ENCODE data around the gene WDR86. TPM values are rescaled to one million over a fixed set of nuclear protein-coding genes. Genes with fewer than 3 reads are reported as not detected.

Gene WDR86
- total RNA-seq, 1 donor = 3.9 TPM

- H3K4me3 ChIP-seq (ENCODE audit: low read length) = no peak overlapping the region
- peaks cover under 1% of the 10 kb centered on the region for H3K27me3 ChIP-seq (ENCODE audit: insufficient read depth, low read length)
- H3K9me3 ChIP-seq (ENCODE audit: low read depth, low read length) = no peaks in the 10 kb centered on the region
- peaks cover 29% of the 10 kb centered on the region for H3K4me1 ChIP-seq (ENCODE audit: insufficient read depth, low read length)
Measured at GRCh38 chr7:151433721-151434400, 24.0 kb upstream of the WDR86 start.

- H3K9me3 ChIP-seq (ENCODE audit: low read depth, low read length) = no peaks in the 10 kb centered on the region
- no peak overlapping the region for H3K4me3 ChIP-seq (ENCODE audit: low read length)
- H3K4me1 ChIP-seq (ENCODE audit: insufficient read depth, low read length) = peaks cover 38% of the 10 kb centered on the region
- H3K27me3 ChIP-seq (ENCODE audit: insufficient read depth, low read length) = no peaks in the 10 kb centered on the region
Measured at GRCh38 chr7:151432658-151433521, 23.1 kb upstream of the WDR86 start.

GRCh38 chr7:151431768-151432311 lies 22.0 kb upstream of the WDR86 start:
- Histone ChIP-seq H3K9me3 (ENCODE audit: low read depth, low read length) (no peaks in the 10 kb centered on the region), H3K27me3 (ENCODE audit: insufficient read depth, low read length) (no peaks in the 10 kb centered on the region), H3K4me1 (ENCODE audit: insufficient read depth, low read length) (peaks cover 43% of the 10 kb centered on the region), H3K4me3 (ENCODE audit: low read length) (no peak overlapping the region)

GRCh38 chr7:151431281-151431767 lies 21.5 kb upstream of the WDR86 start:
- H3K4me3 ChIP-seq (ENCODE audit: low read length) = no peak overlapping the region
- H3K27me3 ChIP-seq (ENCODE audit: insufficient read depth, low read length) = no peaks in the 10 kb centered on the region
- no peaks in the 10 kb centered on the region for H3K9me3 ChIP-seq (ENCODE audit: low read depth, low read length)
- peaks cover 43% of the 10 kb centered on the region for H3K4me1 ChIP-seq (ENCODE audit: insufficient read depth, low read length)

- Histone ChIP-seq H3K4me1 (ENCODE audit: insufficient read depth, low read length) (peaks cover 43% of the 10 kb centered on the region), H3K4me3 (ENCODE audit: low read length) (no peak overlapping the region), H3K27me3 (ENCODE audit: insufficient read depth, low read length) (no peaks in the 10 kb centered on the region), H3K9me3 (ENCODE audit: low read depth, low read length) (no peaks in the 10 kb centered on the region)
Measured at GRCh38 chr7:151430391-151431205, 20.8 kb upstream of the WDR86 start.

DNA sequence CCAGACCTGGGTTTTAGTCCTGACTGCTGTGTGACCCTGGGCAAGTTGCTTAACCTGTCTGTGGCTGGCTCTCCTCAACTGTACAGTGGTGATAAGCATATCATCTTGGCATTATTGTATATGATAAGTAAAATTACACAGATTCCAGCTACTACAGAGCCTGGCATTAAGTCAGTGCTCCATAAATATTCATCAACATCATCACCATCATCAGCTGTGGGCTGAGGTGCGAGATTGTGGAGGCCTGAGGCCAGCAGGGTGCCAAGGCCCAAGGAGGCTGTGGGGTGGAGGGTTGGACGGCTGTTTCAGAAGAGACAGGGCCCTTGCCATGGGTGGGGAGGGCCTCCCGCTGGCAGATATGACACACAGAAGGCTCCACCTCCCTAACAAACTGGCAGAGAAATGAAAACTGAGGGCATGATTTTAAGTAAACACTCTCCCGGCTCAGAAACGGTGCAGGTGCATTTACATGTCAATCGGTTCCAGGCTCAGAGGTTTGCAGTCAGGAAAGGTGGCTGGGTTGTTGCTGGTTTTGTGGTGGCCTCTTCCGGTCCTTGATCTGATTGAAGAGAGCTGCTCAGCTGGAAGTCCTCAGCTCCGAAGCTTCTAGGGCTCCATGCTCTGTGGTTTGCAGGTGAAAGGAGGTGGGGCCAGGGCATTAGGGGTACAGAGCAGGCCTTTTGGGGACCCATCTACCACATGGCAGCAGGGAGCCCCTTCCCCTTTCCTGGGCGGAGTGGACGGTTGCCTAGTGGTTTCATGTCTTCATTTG lies 19.9 kb upstream of the WDR86 start:
- peaks cover 43% of the 10 kb centered on the region for H3K4me1 ChIP-seq (ENCODE audit: insufficient read depth, low read length)
- no peaks in the 10 kb centered on the region for H3K9me3 ChIP-seq (ENCODE audit: low read depth, low read length)
- H3K27me3 ChIP-seq (ENCODE audit: insufficient read depth, low read length) = no peaks in the 10 kb centered on the region
- no peak overlapping the region for H3K4me3 ChIP-seq (ENCODE audit: low read length)

- peaks cover 43% of the 10 kb centered on the region for H3K4me1 ChIP-seq (ENCODE audit: insufficient read depth, low read length)
- H3K4me3 ChIP-seq (ENCODE audit: low read length) = no peak overlapping the region
- H3K27me3 ChIP-seq (ENCODE audit: insufficient read depth, low read length) = no peaks in the 10 kb centered on the region
- no peaks in the 10 kb centered on the region for H3K9me3 ChIP-seq (ENCODE audit: low read depth, low read length)
Measured at GRCh38 chr7:151429237-151429559, 19.4 kb upstream of the WDR86 start.

DNA sequence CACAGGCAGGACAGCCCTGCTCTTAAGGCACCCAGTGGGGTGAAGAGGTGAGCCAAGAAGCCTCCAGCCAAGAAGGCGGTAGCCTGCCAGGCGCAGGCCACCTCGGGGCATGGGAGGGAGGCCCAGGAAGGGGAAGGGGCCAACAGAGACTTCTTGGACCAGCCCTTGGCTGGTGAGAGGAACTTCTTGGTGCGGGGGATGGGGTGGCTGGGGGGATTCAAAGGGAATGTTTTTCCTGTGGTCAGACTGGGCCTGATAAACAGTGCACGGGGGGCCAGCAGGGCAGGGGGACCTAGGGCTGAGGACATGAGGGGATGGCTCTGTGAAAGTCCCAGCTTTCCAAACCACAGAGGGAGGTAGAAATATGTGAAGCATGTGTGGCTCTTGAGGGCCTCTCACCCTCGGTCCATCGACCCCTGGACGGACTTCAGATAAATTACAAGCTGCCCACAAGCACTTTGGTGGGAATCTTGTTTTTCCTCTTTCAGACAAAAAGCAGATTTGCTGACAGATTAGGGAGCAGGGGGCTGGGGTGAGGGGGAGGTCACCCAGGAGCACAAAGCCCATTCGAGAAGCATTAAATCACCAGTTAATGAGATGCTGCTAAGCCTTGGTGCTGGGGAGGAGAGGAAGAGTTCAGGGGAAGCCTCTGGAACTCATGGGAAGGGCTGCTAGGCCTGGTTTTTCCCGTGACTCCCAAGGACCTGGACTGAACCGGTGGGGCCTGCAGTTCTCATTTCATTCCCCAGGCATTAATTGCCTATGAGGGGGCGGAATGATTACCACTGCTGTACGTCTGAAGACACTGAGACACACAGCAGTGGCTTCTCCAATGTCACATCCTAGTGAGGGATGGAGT lies 18.8 kb upstream of the WDR86 start:
- Histone ChIP-seq H3K4me1 (ENCODE audit: insufficient read depth, low read length) (peaks cover 43% of the 10 kb centered on the region), H3K27me3 (ENCODE audit: insufficient read depth, low read length) (no peaks in the 10 kb centered on the region), H3K4me3 (ENCODE audit: low read length) (no peak overlapping the region), H3K9me3 (ENCODE audit: low read depth, low read length) (no peaks in the 10 kb centered on the region)

DNA sequence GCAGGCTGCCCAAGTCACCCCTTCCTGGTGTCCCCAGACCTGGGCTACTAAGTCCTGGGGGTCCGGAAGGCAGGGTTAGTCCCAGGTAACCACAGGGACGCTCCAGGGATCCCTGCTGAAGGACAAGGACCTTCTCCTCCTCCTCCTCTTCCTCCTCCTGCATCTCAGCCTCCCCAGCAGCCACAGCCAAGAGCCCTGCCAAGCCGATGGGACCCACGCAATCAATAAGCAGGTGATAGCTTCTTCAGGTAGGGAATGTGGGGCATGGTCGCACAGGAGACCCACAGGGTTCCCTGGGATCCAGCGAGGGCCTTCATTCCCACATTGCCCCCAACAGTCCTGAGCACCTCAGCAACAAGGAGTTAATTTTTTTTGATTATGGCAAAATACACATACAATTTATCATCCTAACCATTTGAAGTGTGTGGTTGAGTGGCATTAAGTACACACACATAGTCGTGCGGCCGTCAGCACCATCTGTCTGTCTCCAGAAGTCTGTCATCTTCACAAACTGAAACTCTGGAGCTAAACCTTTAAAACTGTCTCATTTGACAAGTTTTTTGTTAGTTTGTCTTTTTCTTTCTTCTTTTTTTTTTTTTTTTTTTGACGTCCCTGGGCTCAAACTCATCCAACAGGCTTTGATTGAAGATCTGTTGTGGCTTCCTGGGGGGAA lies 18.0 kb upstream of the WDR86 start:
- no peak overlapping the region for H3K4me3 ChIP-seq (ENCODE audit: low read length)
- no peaks in the 10 kb centered on the region for H3K27me3 ChIP-seq (ENCODE audit: insufficient read depth, low read length)
- H3K9me3 ChIP-seq (ENCODE audit: low read depth, low read length) = no peaks in the 10 kb centered on the region
- peaks cover 39% of the 10 kb centered on the region for H3K4me1 ChIP-seq (ENCODE audit: insufficient read depth, low read length)

DNA sequence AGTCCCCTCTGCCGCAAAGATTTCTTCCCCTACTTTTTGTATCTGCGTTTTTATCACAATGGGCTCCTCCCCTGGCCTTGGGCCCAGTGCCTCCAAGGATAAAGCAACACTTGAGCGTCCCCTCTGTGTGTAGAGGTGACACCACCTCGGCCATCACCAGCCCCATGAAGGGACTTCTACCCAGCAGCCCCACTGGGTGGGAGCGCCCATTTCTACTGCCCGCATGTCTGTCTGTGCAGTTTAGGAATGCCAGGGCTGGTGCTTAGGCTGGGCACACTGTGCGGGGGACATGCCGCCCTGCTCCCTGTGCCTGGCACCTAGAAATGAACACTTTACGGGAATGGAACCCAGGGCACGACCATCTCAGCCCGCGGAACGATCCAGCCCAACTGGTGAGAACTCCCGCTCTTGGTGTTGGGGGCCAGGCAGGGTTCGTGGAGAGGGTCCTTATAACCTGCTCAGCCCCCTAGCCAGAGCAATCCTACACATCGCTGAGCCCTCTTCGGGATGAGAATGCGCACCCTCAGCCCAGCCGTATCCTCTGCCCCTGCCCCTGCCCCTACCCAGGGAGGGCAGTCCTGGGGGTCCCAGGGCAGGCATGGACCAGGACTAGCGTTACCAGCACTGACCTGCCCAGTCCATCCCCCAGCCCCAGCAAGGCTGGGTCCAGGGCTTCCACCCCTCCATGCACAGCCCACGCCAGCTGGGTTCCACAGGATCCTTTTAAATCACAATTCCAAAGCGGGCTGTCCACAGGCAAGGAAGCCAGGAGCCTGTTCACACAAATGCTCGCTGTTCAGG lies 17.3 kb upstream of the WDR86 start:
- no peak overlapping the region for H3K4me3 ChIP-seq (ENCODE audit: low read length)
- no peaks in the 10 kb centered on the region for H3K27me3 ChIP-seq (ENCODE audit: insufficient read depth, low read length)
- peaks cover 32% of the 10 kb centered on the region for H3K4me1 ChIP-seq (ENCODE audit: insufficient read depth, low read length)
- no peaks in the 10 kb centered on the region for H3K9me3 ChIP-seq (ENCODE audit: low read depth, low read length)

DNA sequence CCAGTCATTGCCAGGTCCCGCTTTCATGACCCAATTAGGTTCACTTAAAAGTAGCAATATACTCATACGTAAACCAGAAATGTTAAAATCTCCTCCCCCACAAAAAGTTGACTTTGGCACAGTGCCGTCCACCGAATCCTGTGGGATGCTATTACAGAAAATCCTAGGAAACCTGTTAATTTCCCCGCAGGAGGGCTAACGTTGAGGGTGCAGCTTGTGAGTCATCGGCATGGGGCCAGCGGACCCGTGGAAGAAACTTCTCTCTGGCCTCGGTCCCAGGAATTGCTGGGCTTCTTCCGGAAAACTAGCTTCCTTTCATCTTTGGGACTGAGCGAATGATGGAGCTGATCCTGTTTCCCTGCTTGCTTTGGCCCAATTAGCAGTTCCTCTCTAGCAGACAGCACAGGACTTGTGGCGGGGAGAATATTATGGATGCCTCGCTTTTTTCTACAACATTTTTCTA lies 16.6 kb upstream of the WDR86 start:
- no peak overlapping the region for H3K4me3 ChIP-seq (ENCODE audit: low read length)
- no peaks in the 10 kb centered on the region for H3K9me3 ChIP-seq (ENCODE audit: low read depth, low read length)
- peaks cover 32% of the 10 kb centered on the region for H3K4me1 ChIP-seq (ENCODE audit: insufficient read depth, low read length)
- no peaks in the 10 kb centered on the region for H3K27me3 ChIP-seq (ENCODE audit: insufficient read depth, low read length)

DNA sequence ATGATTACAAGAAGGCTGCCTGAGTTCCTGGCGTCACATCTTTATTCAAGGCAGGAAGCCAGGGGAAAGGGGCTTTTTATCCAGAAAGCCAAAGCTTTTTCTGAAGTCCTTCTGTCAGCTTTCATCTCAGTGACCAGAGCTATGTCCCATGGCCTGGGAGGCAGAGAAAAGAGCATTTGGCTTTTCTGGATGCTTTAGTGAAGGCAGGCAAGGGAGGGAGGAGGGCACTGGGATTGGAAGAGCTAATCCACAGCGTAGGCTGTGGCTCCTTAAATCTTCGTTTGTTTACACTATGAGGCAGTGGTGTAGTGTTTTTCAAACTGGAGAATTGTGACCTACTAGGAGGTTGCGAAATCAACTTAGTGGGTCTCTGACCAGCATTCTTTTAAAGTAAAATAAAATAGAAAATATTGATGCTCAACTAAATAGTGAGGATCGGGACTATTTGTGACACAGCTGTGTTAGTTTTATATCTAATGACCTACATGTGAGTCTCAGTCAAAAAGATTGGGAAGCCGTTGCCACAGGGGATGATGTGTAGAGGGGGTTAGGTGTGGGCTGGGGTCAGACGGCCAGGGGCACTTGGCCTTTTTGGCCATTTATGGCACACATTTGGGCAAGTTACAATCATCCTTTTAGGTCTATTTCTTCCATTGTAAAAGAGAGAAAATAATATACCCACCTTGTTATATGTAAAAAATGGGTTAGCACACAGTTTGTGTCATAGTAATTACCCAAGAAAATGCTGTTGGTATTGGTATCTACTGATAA lies 16.0 kb upstream of the WDR86 start:
- no peak overlapping the region for H3K4me3 ChIP-seq (ENCODE audit: low read length)
- H3K4me1 ChIP-seq (ENCODE audit: insufficient read depth, low read length) = peaks cover 32% of the 10 kb centered on the region
- H3K9me3 ChIP-seq (ENCODE audit: low read depth, low read length) = no peaks in the 10 kb centered on the region
- no peaks in the 10 kb centered on the region for H3K27me3 ChIP-seq (ENCODE audit: insufficient read depth, low read length)

Measured in mononuclear cell (primary cell).